Left forelimb (tissue), 1 donor: ENCODE results near the gene SERF1B.
"Not testable (repeated sequence)": the region's sequence is repeated elsewhere in the genome, so short reads cannot be mapped to it uniquely, and the experiment has no call there.

ENCODE experiments used
- DNase-seq: peaks from one replicate; pipeline ENCODE4 v3.0.0-alpha.2; 2018; ENCODE audit warnings: low spot score

The SERF1B gene

DNA sequence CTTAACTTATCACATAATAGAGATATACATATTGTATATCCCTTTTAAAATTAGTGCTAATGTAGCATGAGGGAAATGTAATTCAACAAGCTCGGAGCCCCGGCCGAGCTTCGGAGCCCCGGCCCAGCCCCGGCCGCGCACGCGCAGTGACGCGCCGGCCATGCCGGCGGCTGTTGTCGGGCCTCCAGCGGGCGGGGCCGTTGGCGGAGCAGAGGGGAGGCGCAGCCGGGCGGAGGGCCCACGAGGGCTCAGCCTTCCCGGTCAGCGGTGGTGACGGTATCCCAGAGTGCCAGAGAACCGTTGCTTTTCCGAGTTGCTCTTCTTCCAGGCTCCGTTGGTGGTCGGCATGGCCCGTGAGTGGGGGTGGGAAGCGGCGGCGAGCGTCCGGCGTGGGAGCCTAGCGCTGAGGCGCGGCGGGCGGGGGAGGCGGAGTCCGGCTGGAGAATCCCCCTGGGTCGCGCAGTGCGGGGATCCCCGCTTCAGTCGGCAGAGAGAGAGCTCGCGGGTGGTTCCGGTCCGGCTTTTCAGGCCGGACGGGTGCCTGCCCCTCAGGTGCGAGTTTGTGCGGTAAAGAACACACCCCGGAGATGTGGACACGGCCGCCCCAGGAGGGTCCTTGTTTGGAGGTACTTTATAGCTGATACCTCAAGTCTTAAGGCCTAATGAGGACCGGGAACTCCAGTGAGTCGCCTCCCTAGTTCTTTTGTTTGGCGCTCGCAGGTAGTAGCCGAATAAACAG, at the start of gene SERF1B:
SERF1B (plus strand) TSS at position 146 of the 739 bp plus-strand sequence; CDS start at position 347, 201 bp downstream.
- not testable (repeated sequence) for DNase-seq

GRCh38 chr5:69991713-69992112, 33.3 kb upstream of the SERF1B start:
- DNase-seq: not testable (repeated sequence)

DNA sequence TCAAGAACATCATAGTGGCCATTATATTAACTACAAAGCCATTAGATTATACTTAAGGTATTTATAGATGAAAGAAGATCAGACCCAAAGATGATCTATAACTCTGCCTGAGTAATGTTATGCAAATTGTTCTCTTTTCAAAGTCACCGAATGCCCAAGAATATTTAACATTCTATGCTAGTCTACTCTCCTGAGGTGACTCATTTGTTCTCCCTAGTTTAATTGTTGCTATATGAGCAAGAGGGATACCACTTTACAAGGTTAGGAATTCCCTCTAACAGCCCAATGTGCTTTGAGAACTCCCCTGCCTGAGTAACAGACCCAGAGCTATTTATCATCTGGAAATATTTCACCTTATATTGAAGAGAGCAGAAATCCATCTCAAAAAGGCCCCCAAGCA, 29.5 kb upstream of the SERF1B start:
- DNase-seq: not testable (repeated sequence)

DNA sequence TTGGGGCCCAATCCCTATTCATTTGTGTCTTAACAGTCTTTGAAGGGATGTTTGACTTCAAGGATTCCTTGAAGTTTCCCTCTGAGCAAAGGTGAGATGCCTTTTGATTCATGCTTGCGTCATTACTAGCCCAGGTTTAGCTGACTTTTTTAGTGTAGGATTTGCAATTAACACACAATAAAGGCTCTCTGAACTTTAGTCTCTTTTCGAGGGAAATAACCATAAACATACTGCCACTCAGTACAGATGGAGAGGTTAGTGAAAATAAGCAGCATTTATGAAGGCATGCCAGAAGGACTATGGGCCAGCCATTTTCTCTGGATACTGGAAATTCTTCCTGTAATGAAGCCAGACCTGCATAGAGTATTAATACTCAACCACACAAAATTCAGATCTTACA, 4.4 kb upstream of the SERF1B start:
- DNase-seq: not testable (repeated sequence)

DNA sequence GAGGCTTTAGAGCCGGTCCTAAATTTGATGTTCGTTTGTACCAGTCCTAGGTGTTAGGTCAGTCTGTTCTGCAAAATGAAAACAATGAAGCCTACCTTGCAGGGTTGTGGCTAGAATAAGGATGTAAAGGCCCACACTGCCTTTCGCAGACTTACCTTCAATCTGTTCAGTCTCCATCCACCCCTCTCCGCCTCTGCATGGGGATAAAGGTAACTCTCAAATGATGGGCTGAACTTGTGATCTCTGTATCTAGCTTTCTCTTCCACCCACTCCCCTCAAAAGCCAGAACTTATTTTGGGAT, 744 bp downstream of the SERF1B start:
- DNase-seq: not testable (repeated sequence)

DNA sequence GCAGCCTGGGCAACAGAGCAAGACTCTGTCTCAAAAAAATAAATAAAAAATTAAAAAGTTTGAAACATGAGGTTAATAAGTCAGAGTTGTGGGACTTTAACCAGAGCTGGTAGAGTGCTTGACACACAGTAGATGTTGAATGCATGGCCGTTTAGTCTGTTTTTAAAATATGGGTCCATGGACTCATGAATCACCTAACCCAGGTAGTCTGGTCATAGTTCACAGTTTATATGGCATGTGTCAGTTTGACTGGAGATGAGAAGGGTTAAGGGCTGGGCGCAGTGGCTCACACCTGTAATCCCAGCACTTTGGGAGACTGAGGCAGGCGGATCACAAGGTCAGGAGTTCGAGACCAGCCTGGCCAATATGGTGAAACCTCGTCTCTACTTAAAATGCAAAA, 6.2 kb downstream of the SERF1B start:
- DNase-seq: not testable (repeated sequence)

- DNase-seq: not testable (repeated sequence)
Observed at GRCh38 chr5:70041411-70041810, 16.4 kb downstream of the SERF1B start.

GRCh38 chr5:70049790-70050142, 24.7 kb downstream of the SERF1B start:
- DNase-seq: not testable (repeated sequence)

DNA sequence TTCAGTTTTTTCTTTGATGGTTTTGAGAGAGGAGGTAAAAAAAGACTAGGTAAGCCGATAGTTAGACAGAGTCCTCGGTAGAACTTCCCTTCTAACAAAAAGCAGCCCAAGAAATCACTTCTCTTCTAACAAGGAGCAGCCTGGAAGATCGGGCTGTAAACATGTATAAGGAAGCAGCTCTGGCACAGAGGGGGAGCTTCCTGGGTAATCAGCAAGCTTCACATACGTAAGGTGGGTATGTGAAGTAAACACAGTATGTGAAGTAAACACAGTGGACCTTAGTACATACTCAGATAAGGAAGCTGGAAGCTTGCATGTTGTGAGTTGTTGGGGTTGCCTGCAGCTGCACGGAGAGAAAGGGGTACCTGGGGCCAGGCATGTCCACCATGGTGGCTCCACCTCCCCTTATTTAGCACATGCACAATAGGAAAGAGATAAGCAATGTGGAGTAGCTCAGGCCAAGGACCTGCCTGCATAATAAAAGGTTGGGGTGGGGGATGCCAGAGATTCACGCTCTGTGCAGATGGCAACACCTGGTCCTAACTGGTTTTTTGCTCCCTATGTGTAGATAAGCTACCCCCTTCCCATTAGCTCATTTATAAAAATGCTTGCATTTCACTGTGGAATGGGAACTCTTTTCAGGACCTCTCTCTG, 31.4 kb downstream of the SERF1B start:
- not testable (repeated sequence) for DNase-seq

GRCh38 chr5:70057140-70057539, 32.1 kb downstream of the SERF1B start:
- DNase-seq: not testable (repeated sequence)

DNA sequence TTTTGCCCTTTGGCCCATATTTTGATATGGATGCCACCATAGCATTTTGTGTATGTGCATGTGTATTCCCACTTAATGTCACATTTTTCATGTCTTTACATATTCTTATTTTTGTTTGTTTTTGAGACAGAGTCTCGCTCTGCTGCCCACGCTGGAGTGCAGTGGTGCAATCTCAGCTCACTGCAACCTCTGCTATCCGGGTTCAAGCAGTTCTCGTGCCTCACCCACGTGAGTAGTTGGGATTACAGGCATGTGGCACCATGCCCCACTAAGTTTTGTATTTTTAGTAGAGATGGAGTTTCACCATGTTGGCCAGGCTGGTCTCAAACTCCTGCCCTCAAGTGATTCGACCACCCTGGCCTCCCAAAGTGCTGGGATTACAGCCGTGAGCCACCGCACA, 52.6 kb downstream of the SERF1B start:
- DNase-seq: not testable (repeated sequence)

DNA sequence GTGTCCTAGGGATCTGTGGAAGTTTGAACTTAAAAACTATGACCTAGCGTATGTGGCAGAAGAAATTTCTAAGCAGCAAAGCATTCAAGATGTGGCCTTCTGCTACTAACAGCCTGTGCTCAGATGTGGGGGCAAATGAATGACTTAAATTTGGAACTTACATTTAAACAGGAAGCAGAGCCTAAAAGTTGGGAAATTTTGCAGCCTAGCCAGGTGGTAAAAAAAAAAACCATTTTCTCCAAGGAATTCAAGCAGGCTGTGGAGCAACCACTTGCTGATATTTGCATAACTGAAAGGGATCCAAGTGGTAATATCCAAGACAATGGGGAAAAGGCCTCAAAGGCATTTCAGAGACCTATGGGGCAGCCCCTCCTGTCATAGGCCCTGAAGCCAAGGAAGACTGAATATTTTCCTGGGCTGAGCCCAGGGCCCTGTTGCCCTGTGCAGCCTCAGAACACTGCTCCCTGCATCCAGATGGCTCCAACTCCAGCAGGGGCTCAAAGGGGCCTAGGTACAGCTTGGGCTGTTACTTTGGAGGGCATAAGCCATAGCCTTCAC, 63.9 kb downstream of the SERF1B start:
- DNase-seq: not testable (repeated sequence)

- DNase-seq: not testable (repeated sequence)
Observed at GRCh38 chr5:70091776-70092175, 66.7 kb downstream of the SERF1B start.
